AG04450 (cell line): ENCODE measurements around the gene RNASE8. TPM values are rescaled to one million over a fixed set of nuclear protein-coding genes. Genes with fewer than 3 reads are reported as not detected.

Experiments used
- CTCF ChIA-PET: fragments of 300-600, 350-600 bp; formaldehyde crosslinking; extraction: SDS; loops from one replicate; lab custom pipeline; 2022; ENCODE audit warnings: antibody characterized with exemption, inconsistent platforms; lab: Charles Lee
- POLR2A ChIA-PET: fragments of 350-600 bp; formaldehyde crosslinking; extraction: SDS; loops from one replicate; lab custom pipeline; 2021; ENCODE audit warnings: antibody characterized with exemption, inconsistent platforms; lab: Yijun Ruan, JAX
- DNase-seq: peaks from one replicate; pipeline ENCODE4 v3.0.0-alpha.2; 2011; ENCODE audit warnings: low read depth, low spot score
- H3K27ac ChIP-seq: one replicate; pipeline ENCODE4 v1.5.1; 2012; ENCODE audit warnings: low read depth, low read length, control low read depth
- H3K27me3 ChIP-seq: one replicate; pipeline ENCODE4 v1.6.0; 2012; ENCODE audit warnings: low read length; ENCODE audit not compliant: control insufficient read depth, insufficient read depth
- H3K4me3 ChIP-seq: 2 replicates; pipeline ENCODE4 v1.5.1; 2011; ENCODE audit warnings: mild to moderate bottlenecking, low read depth, low read length, control low read depth
- H3K9me3 ChIP-seq: 2 replicates; pipeline ENCODE4 v1.5.1; 2012; ENCODE audit warnings: low read length; ENCODE audit not compliant: control insufficient read depth, insufficient read depth
- CTCF ChIP-seq: IDR thresholded peaks from 2 replicates; pipeline ENCODE4 v1.5.1; 2011; ENCODE audit warnings: low read depth, low read length, control low read depth, inconsistent platforms
- polyA plus RNA-seq: library from polyadenylated mRNA; depleted of rRNA; stranded (reverse); fragments of >200 nt; gene quantifications from 2 replicates; pipeline ENCODE4 v1.2.3, GENCODE V29; 2011

RNASE8 gene
- polyA plus RNA-seq, 1 experiment = not detected

- ChIA-PET CTCF (interaction anchor here (1.7 to 13.3 kb wide), 12 partner anchors 12 to 120 kb away, joined by 4 to 310 read pairs (median 44); partner anchors contain the start of genes RNASE7, SLC39A2 and TMEM253), POLR2A (no interaction called here)
- Histone ChIP-seq H3K27ac (no peak overlapping the region), H3K27me3 (peaks cover 28% of the 10 kb centered on the region), H3K4me3 (no peak overlapping the region), H3K9me3 (no peaks in the 10 kb centered on the region)
- no peak for DNase-seq
- no peak for TF ChIP-seq CTCF
Measured at GRCh38 chr14:21016413-21017190, 41.0 kb upstream of the RNASE8 start.

GRCh38 chr14:21017528-21018245 lies 39.9 kb upstream of the RNASE8 start:
- H3K27ac ChIP-seq = no peak overlapping the region
- no peak for DNase-seq
- POLR2A ChIA-PET = interaction anchor here (0.9 kb wide), 1 partner anchor 86 kb away, joined by 4 read pairs; no protein-coding TSS in a partner anchor
- H3K4me3 ChIP-seq = no peak overlapping the region
- CTCF ChIA-PET = interaction anchor here (1.3 to 13.3 kb wide), 6 partner anchors 13 to 150 kb away, joined by 3 to 310 read pairs (median 88); partner anchors contain the start of gene RNASE7
- no peaks in the 10 kb centered on the region for H3K9me3 ChIP-seq
- TF ChIP-seq CTCF = no peak
- peaks cover 32% of the 10 kb centered on the region for H3K27me3 ChIP-seq

- Histone ChIP-seq H3K27me3 (peaks cover 36% of the 10 kb centered on the region), H3K4me3 (no peak overlapping the region), H3K9me3 (no peaks in the 10 kb centered on the region), H3K27ac (no peak overlapping the region)
- ChIA-PET CTCF (interaction anchor here (1.3 to 13.3 kb wide), 7 partner anchors 13 to 150 kb away, joined by 3 to 310 read pairs (median 6); partner anchors contain the start of gene RNASE7), POLR2A (interaction anchor here (0.9 kb wide), 1 partner anchor 85 kb away, joined by 4 read pairs; no protein-coding TSS in a partner anchor)
- TF ChIP-seq CTCF = no peak
- no peak for DNase-seq
Measured at GRCh38 chr14:21018286-21018685, 39.3 kb upstream of the RNASE8 start.

GRCh38 chr14:21018781-21019180 lies 38.8 kb upstream of the RNASE8 start:
- POLR2A ChIA-PET = interaction anchor here (0.9 kb wide), 1 partner anchor 85 kb away, joined by 4 read pairs; no protein-coding TSS in a partner anchor
- TF ChIP-seq CTCF = no peak

More at GRCh38 chr14:21018781-21019180, 38.8 kb upstream of the RNASE8 start:
- Histone ChIP-seq H3K4me3 (no peak overlapping the region), H3K27me3 (peaks cover 41% of the 10 kb centered on the region), H3K9me3 (no peaks in the 10 kb centered on the region), H3K27ac (no peak overlapping the region)
- no peak for DNase-seq
- CTCF ChIA-PET = interaction anchor here (1.3 to 13.3 kb wide), 6 partner anchors 14 to 149 kb away, joined by 3 to 310 read pairs (median 90); partner anchors contain the start of gene RNASE7
